GM19395 (cell line): ENCODE measurements around the gene ZNF615.
"Not testable (repeated sequence)": the region's sequence is repeated elsewhere in the genome, so short reads cannot be mapped to it uniquely, and the experiment has no call there.

Source experiments
- ATAC-seq: cut with Tn5 transposase; IDR thresholded peaks from one replicate; pipeline ENCODE4 v1.9.1; 2021; ENCODE audit warnings: mild to moderate bottlenecking, moderate library complexity; ENCODE audit not compliant: unreplicated experiment

The ZNF615 gene

GRCh38 chr19:52007806-52008557 is at the start of gene ZNF615:
Gene ZNF615, minus strand, starts transcription at chr19:52008211. Its CDS starts 4,500 bp downstream, at chr19:52003711.
- peak; percentile 91 for ATAC-seq

DNA sequence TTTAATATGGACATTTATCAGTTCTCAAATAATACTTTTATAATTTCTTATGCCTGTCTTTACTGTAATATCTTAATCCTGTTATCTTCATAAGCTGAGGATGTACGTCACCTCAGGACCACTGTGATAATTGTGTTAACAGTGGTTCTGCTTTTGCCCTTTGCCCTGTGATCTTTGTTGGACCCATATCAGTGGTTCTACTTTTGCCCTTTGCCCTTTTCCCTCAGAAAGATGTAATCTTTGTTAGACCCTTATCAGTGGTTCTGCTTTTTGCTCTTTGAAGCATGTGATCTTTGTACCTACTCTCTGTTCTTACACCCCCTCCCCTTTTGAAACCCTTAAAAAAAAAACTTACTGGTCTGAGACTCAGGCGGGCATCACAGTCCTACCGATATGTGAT is 48.5 kb upstream of the ZNF615 start:
- not testable (repeated sequence) for ATAC-seq

GRCh38 chr19:52051736-52052135 is 43.7 kb upstream of the ZNF615 start:
- not testable (repeated sequence) for ATAC-seq

GRCh38 chr19:52048555-52049501 is 40.8 kb upstream of the ZNF615 start, which contains the start of gene ZNF432:
Gene ZNF432, minus strand, starts transcription at chr19:52048838. Its CDS starts 1,970 bp downstream, at chr19:52046868.
- peak; percentile 87 for ATAC-seq

- no peak for ATAC-seq
These were observed 31.2 kb upstream of the ZNF615 start for GRCh38 chr19:52039169-52039568.

DNA sequence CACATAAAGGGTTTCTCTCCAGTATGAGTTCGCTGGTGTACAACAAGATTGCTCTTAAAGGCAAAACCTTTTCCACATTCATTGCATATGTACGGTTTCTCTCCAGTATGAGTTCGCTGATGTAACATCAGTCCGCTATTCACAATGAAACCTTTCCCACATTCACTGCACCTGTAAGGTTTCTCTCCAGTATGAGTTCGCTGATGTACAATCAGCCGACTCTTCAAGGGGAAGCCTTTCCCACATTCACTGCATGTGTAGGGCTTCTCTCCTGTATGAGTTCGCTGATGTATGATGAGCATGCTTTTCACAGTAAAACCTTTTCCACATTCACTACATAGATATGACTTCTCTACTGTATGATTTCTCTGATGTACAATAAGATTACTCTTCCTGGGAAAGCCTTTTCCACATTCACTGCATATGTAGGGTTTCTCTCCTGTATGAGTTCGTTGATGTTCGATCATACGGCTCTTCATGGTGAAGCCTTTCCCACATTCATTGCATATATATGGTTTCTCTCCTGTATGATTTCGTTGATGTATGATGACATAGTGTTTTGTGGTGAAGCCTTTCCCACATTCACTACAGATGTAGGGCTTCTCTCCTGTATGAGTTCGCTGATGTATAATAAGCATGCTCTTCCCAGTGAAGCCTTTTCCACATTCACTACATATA is 26.2 kb upstream of the ZNF615 start:
- ATAC-seq = no peak

DNA sequence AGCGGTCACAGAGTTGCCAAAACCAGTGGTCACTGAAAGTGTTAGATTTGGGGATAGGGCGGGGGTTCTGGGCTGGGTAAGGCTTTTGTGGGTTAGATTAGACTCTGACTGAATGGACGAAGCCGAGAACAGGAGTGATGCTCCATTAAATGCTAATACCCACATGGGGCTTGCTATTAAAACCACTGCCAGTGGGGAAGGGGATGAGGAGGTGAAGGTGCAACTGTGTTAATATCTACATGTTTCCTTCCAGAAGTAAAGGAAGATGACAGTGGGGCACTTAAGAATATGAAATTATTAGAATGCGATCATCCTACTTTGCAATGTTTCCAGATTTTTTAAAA is 20.7 kb upstream of the ZNF615 start:
- ATAC-seq = peak; percentile 26

DNA sequence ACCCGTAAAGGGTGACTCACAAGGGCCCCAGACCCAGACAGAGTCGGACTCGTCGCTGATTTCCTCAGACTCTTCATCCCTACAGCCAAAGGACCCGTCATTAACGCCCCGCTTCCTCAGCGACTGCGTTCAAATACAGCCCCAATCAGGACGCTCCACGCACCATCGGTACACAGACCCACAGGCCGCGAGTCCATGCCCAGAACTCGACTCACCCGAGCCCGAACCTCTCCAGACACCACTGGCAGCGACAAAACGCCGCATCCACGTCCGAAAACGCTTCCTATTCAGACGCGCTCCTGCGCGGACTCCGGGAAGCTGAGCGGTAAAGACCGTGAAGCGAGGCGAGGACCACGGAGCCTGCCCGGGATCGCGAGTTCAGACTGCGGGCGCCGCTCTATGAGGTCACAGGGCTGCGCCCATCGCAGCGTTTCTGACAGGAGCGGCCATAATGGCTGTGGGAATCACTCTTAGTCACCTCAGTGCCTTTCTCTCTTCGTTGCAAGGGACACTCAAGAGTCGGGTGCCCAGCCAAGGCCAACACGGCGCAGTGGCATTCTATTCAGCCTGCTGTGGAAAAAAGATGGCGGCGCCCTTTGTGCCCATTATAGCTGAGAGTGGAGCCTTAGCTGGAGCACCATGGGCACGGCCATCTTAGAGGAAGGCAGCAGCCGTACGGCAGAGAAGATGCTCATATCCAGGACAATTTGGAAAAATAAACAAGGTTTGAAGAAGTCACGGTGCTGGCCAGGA is 20.2 kb upstream of the ZNF615 start, which contains the start of gene ZNF614:
Gene ZNF614, minus strand, starts transcription at position 353 of the 753 bp plus-strand sequence. CDS start 2,634 bp downstream, outside the sequence.
- peak; percentile 89 for ATAC-seq

DNA sequence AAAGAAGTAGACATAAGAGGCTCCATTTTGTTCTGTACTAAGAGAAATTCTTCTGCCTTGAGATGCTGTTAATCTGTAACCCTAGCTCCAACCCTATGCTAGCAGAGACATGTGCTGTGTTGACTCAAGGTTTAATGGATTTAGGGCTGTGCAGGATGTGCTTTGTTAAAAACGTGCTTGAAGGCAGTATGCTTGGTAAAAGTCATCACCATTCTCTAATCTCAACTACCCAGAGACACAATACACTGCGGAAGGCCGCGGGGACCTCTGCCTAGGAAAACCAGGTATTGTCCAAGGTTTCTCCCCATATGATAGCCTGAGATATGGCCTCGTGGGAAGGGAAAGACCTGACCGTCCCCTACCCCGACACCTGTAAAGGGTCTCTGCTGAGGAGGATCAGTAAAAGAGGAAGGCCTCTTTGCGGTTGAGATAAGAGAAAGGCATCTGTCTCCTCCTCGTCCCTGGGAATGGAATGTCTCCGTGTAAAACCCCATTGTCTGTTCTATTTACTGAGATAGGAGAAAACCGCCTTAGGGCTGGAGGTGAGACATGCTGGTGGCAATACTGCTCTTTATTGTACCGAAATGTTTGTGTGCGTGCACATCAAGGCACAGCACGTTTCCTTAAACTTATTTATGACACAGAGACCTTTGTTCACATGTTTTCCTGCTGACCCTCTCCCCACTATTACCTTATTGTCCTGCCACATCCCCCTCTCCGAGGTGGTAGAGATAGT is 18.4 kb upstream of the ZNF615 start:
- not testable (repeated sequence) for ATAC-seq

GRCh38 chr19:52024478-52024877 is 16.5 kb upstream of the ZNF615 start:
- ATAC-seq = not testable (repeated sequence)

DNA sequence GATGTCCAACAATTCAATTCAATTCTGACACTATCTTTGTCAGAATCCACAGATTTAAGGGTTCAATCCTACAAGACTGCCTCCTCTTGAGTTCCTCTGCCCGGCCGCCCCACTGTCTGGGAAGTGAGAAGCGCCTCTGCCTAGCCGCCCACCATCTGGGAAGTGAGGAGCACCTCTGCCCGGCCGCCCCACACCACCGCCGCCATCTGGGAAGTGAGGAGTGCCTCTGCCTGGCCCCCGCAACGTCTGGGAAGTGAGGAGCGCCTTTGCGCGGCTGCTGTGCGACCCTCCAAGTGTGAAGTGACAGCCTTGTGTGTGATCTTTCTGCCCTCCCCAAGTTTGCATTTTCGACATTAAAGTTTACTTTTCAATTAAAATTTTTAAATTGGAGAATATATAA is 14.2 kb upstream of the ZNF615 start:
- no peak for ATAC-seq

DNA sequence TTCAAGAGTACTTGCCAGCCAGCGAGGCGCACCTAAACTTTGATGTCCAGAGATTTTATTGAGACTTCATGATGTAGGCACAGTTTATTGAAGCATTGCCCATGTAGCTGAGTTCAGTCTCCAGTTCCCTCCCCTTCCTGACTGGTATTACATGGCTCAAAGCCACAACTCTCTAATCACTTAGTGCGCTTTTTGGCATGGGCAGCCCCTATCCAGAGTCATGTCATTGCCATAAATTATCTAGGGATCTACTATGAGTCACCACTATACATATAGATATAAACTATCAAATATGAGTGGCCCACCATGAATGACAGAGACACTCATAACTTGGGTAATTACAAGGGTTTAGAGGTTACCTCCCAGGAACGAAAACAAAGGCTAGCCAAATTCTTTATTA is 12.5 kb upstream of the ZNF615 start:
- ATAC-seq = no peak

- no peak for ATAC-seq
These were observed 2.7 kb upstream of the ZNF615 start for GRCh38 chr19:52010674-52011073.

DNA sequence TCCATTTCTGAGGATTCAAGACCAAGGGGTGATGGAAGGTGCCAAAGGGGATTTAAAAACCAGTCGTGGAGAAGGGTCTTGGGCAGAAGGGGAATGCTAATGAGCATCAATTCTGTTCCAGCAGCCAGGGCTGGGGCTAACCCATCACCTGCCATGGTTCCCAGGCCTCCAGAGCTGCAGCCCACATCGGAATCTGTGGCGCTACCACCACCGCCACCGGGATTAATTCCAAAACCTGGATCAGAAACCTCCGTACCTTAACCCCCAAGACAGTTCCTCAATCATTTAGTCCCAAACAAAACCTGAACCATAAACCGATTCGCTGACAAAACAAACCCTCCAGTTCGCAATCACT is 583 bp downstream of the ZNF615 start:
- ATAC-seq = peak; percentile 16

GRCh38 chr19:51994048-51994644 is 13.9 kb downstream of the ZNF615 start:
- no peak for ATAC-seq

- no peak for ATAC-seq
These were observed 14.6 kb downstream of the ZNF615 start for GRCh38 chr19:51993422-51993821.

- ATAC-seq = peak; percentile 90
These were observed 21.4 kb downstream of the ZNF615 start, which contains the start of gene ZNF350 for GRCh38 chr19:51986309-51987291. Gene ZNF350, minus strand, starts transcription at chr19:51986840. Its CDS starts 12,480 bp downstream, at chr19:51974360.

DNA sequence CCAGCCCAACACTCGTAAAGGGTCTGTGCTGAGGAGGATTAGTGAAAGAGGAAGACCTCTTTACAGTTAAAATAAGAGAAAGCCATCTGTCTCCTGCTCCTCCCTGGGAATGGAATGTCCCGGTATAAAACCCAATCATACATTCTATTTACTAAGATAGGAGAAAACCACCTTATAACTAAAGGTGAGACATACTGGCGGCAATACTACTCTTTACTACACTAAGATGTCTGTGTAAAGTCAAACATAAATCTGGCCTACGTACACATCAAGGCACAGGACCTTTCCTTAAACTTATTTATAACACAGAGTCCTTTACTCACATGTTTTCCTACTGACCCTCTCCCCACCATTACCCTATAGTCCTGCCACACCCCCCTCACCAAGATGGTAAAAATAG is 24.6 kb downstream of the ZNF615 start:
- ATAC-seq = no peak
